Gastroesophageal sphincter (tissue), 3 donors: Measurements from ENCODE around the gene KIAA0825.

Experiments used
- POLR2A ChIP-seq, 2 donors: fragments of 450-650 bp; IDR thresholded peaks; one replicate each; pipeline ENCODE4 v1.6.1; 2017; ENCODE audit warnings: antibody characterized with exemption in 2 of 2, mild to moderate bottlenecking in 2 of 2, moderate library complexity in 1 of 2
- TF ChIP-seq, protein P1 (sequence below), 4 experiments: fragments of 200-600 bp in 2 of 4; fragments of 450-650 bp in 2 of 4; sonication (generic) in 1 of 4; IDR thresholded peaks; one replicate each; pipeline ENCODE4 v1.5.1; 2017 to 2019; ENCODE audit warnings: antibody characterized with exemption in 4 of 4, mild to moderate bottlenecking in 2 of 4, moderate library complexity in 2 of 4

DNA sequence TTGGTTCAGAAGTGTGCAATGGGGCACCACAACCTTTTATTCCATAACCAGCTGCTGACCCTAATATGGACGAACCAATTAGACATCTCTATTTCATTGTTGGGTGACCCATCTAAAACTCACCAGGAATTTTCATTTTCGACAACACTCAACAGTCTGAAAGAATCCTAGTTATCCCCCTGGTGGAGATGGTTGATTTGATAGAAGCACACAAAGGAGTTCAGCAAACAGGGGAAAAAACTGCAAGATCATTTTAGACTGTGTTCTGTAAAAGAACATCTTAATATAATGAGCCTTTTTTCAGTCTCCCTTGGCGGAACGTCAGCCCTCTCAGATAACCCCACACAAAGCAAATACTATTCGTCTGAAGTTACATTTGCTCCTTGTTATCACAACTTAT is 367.4 kb downstream of the KIAA0825 start:
- TF ChIP-seq, protein P1, sequence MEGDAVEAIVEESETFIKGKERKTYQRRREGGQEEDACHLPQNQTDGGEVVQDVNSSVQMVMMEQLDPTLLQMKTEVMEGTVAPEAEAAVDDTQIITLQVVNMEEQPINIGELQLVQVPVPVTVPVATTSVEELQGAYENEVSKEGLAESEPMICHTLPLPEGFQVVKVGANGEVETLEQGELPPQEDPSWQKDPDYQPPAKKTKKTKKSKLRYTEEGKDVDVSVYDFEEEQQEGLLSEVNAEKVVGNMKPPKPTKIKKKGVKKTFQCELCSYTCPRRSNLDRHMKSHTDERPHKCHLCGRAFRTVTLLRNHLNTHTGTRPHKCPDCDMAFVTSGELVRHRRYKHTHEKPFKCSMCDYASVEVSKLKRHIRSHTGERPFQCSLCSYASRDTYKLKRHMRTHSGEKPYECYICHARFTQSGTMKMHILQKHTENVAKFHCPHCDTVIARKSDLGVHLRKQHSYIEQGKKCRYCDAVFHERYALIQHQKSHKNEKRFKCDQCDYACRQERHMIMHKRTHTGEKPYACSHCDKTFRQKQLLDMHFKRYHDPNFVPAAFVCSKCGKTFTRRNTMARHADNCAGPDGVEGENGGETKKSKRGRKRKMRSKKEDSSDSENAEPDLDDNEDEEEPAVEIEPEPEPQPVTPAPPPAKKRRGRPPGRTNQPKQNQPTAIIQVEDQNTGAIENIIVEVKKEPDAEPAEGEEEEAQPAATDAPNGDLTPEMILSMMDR (IDR thresholded peaks at IDR 0.05): no peak
- no peak for TF ChIP-seq POLR2A (IDR thresholded peaks at IDR 0.05)
